HG03565 (cell line): ENCODE measurements around the gene HAGHL.
"Not testable (repeated sequence)": the region's sequence is repeated elsewhere in the genome, so short reads cannot be mapped to it uniquely, and the experiment has no call there.

Source experiments
- ATAC-seq: cut with Tn5 transposase; IDR thresholded peaks from one replicate; pipeline ENCODE4 v1.9.1; 2021; ENCODE audit warnings: mild to moderate bottlenecking, moderate library complexity; ENCODE audit not compliant: unreplicated experiment

Gene HAGHL

DNA sequence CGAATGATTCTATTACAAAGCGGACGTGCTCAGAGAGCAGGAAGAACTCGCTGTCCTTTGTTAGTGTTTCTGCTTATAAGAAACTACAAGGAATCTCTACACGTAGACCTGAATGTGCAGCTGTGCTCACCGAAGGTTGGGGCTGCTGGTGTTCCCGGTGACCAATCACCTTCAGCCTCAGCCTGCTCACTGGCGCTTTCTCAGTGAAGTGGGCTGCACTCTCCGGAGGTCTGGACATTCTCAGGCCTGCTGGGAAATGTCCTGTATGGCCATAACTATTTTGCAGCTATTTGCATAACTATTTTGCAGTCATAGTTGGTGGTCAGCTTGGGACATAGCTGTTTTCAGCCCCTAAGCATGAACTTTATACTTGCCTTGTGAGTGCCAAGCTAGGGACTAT, 23.6 kb downstream of the HAGHL start:
- no peak for ATAC-seq

DNA sequence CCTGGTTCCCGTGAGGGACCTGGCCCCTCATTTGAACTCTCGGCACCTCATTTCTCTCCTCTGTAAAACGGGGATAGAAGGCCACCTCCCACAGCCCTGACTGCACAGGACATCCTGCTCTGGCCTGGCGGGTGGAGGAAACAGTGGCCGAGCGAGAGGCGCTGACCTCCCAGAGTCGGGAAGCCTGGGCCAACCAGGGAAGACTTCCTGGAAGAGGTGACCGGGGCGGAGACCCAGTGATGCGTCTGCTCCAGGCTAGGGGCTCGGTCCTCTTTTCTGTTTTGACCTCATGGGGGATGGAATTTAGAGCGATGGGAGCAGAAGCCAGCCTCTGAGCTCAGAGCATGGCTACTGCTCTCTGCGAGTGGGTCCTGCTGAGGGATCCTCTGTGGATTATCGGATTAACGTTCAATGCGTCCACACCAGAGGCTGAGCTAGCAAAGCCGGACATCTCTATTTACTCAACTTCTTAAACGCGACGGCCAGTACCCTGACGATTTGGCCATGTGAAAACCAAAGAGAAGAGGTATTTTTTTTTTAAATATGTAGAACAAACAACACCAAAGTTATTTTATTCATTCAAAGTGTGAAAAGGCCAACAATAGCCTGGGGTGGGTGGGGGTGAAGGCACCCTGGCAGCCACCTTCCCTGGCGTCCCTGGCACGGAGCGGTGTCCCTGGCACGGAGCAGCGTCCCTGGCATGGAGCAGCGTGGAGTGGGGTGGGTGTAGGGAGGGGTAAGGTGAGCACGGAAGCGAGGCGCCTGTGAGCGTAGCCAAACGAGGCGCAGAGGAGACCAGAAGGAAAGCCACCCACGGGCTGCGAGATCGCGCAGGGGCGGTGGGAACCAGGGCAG, 24.5 kb downstream of the HAGHL start:
- no peak for ATAC-seq

- ATAC-seq: no peak
Measured at GRCh38 chr16:752007-752312, 25.1 kb downstream of the HAGHL start.

- not testable (repeated sequence) for ATAC-seq
Measured at GRCh38 chr16:754121-754607, 27.3 kb downstream of the HAGHL start.

DNA sequence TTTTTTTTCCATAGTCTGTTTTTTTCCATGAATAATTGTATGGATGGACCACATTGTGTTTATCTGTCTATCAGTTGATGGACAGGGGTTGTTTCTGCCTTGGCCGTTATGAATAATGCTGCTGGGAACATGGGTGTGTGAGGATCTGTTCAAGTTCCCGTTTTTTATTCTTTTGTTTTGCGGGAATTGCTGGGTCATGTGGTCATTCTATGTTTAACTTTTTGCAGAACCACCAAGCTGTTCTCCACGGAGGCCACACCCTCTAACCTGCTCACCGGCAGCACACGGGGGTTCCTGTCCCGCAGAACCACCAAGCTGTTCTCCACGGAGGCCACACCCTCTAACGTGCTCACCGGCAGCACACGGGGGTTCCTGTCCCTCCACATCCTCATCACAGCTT, 27.8 kb downstream of the HAGHL start:
- ATAC-seq: no peak

DNA sequence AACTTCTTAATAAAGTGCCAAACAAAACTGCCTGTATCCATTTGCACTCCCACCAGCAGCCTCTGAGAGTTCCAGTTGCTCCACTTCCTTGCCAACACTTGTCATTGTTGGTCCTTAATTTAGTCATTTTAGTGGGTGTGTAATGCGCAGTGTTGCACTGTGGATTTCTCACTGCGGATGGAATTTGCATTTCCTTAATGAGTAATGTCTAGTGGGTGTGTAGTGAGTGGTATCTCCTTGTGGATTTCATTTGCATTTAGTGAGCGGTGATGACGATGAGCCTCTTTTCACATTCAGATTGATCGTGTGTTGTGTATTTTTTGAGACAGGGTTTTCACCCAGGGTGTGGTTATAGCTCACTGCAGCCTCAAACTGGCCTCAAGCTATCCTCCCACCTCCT, 29.5 kb downstream of the HAGHL start:
- ATAC-seq: no peak

DNA sequence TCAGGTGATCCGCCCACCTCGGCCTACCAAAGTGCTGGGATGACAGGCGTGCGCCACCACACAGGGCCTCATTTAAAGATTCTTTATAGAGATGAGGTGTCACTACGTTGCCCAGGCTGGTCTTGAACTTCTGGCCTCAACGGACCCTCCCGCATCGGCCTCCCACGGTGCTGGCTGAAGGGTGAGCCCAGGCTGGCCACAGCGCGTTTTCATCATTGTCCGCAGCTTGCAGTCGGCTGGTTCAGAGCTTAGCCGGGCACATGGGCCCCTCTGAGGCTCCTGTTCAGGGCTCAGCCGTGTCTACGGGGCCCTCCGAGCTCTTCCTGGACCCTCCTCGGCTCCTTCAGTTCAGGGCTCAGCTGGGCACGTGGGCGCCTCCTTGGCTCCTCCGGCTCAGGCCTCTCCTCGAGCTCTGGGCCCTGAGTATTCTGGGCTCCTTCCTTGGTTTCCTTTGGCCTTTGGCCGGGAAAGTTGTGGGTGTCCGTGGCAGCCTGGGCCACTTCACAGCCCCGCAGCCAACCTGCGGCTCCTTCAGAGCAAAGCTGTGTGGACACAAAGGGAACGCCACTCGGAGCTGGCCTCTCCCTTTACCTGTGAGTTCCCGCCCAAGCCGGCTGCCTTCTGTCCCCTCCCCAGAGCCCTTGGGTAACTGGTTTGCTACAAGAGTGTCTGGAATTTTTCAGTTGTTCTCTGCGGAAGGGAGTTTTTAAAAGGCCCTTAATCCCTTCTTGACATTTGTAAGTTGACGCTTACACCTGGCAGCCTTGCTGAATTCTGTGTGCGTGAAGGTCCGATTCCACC, 32.4 kb downstream of the HAGHL start:
- ATAC-seq: no peak

DNA sequence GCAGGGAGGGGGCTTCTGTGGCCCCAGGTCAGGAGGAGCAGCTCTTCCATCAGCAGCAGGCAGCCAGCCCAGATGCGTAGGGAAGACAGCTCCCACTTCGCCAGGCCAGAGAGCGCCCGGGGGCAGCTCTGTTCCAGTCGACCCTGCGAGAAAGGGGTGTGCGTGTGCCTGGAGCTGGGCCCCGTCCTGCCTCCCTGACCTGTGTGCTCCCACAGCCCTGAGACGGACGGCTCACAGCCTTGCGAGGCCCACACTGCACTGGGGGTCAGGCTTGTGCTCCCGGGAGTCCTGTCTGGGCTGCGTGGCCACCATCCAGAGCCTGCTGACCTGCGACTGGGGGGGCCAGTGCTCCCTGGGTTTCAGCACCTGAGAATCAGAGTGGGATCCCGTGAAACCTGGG, 33.2 kb downstream of the HAGHL start:
- no peak for ATAC-seq

GRCh38 chr16:760545-761343, 33.8 kb downstream of the HAGHL start, which contains the start of gene MSLN:
MSLN (plus strand) TSS chr16:760734; CDS start chr16:762681, 1,947 bp downstream.
- no peak for ATAC-seq

GRCh38 chr16:761625-762513, 35.0 kb downstream of the HAGHL start:
- ATAC-seq: no peak

DNA sequence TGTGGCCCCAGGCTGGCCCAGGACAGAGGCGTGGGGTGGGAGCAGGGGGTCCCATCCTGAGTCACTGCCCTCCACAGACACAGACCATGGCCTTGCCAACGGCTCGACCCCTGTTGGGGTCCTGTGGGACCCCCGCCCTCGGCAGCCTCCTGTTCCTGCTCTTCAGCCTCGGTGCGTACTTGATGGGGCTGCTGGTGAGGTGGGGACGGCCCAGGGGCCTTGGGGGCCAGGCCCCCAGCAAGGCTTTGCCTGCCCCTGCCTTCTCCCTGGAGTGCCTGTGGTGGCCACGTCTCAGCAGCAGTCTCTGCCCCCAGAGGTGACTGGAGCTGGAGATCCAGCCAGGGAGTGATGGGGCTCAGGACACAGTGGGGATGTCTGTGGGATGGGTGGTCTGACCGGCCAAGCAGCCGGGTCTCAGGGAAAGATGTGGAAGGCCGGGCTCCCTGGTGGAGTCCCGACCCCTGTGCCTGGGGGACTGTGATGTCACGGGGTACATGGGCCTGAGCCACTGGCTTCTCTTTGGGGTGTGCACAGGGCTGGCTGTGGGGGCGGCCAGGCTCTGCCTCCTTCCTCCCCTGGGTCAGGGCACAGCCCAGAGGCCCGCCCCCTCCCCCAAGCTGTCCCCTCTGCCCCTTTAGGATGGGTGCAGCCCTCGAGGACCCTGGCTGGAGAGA, 35.8 kb downstream of the HAGHL start:
- ATAC-seq: no peak

DNA sequence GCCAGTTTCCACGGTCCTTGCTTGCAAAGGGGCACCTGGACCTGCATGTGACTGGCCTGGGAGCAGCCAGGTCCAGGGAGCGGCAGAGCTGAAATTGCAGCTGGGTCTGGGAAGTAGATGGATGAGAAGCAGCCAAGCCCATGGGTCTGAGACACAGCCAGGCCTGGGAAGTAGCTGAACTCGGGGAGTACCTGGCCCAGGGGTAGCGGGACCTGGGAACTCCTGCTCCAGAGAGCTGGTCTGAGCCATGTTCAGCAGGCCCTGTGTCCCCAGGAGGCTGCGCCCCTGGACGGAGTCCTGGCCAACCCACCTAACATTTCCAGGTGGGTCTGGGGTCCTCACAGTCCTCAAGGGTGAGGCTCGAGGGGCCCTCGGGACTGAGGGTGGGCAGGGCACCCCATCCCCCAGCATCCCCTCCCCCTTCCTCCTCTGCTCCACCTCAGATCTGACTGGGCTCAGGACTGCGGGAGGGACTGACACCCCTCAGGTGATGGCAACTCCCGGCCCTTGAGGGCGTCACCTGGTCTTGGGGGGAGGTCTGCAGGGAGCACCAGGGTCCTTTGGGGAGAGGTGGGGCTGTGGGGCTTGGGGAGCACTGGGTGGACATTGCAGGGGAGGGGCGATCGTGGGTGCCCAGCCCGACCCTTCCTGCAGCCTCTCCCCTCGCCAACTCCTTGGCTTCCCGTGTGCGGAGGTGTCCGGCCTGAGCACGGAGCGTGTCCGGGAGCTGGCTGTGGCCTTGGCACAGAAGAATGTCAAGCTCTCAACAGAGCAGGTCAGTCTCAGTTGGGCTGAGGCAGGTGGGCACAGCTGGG, 36.7 kb downstream of the HAGHL start:
- no peak for ATAC-seq

DNA sequence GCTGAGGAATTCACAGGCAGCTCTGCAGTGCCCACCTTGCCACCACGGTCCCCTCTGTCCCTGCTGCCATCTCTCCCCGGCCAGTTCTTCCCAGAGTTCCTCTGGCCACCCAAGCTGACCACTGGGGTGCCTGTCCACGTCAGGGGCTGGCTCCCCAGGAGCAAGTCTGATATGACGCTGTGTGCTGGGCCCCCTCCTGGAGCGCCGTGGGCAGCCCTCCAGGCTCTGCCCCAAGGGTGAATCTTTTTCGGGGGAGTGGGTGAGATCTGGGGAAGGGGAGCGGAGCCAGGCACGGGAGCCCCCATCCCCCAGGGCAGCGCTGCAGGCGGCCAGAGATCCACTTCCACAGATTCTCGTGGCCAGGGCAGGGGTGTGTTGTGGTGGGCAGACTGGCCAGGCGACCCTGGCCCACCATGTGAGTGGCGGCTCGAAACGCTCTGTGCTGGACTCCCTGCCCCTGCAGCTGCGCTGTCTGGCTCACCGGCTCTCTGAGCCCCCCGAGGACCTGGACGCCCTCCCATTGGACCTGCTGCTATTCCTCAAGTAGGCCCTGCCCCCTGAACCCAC, 37.4 kb downstream of the HAGHL start:
- ATAC-seq: no peak

GRCh38 chr16:764848-765487, 38.1 kb downstream of the HAGHL start:
- no peak for ATAC-seq

DNA sequence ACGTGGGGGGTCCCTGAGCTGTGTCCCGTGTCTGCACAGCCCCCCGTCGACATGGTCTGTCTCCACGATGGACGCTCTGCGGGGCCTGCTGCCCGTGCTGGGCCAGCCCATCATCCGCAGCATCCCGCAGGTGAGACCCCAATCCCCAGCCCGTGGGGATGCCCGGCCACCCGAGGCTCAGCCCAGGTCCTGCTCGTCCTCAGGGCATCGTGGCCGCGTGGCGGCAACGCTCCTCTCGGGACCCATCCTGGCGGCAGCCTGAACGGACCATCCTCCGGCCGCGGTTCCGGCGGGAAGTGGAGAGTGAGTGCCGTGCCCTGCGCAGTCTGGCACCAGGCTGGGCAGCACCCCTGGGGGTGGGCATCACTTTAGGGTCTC, 38.6 kb downstream of the HAGHL start:
- no peak for ATAC-seq

- no peak for ATAC-seq
Measured at GRCh38 chr16:766008-766819, 39.3 kb downstream of the HAGHL start.
